HG02981 (cell line): ENCODE measurements around the gene CADM3.
A peak's percentile ranks its signal among the peaks of the same experiment; 100 is the strongest.

ENCODE experiments used
- ATAC-seq: cut with Tn5 transposase; IDR thresholded peaks from one replicate; pipeline ENCODE4 v1.9.1; 2021; ENCODE audit warnings: mild to moderate bottlenecking, moderate library complexity; ENCODE audit not compliant: unreplicated experiment

CADM3 gene

DNA sequence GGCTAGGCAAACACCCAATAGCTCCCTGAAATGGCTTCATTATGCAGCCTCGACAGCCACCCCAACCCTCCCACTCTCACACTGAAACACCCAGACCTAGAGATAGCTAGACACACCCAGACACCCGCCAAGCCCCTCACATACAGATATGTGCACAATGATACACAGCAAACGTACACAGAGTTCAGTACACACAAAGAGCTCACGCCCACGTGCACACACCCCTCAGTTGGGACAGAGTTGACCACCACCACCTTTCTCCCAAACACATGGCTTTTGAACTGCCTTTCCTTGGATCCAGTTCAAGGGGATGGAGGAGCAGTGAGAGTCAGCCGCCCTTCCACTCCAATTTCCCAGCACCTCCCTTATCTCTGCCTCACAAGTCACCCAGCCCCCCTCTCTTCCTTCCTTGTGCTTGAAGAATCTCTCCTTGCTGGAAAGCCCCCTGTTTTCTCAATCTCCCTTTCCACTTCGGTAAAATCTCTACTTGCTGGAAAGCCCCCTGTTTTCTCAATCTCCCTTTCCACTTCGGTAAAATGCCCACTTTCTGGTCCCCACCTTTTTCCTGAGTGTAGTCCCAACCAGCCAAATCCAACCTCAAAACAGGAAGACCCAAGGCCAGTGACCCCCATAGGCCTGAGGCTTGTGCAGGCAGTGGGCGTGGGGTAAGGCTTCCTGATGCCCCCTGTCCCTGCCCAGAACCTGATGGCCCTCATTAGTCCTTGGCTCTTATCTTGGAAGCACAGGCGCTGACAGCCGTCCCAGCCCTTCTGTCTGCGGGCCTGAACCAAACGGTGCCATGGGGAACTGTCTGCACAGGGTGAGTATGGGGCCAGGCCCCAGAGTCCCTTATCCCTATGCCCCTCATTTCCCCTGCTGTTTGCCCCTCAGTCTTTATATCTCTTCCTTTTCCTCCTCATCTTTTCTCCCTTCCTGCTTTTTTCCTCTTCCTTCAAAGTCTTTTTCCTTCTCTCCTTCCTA, 33.0 kb downstream of the CADM3 start, which contains the start of gene ACKR1:
TSS of gene ACKR1 (plus strand) at position 715 of the 981 bp plus-strand sequence. CDS start at position 800, 85 bp downstream.
- ATAC-seq, result no peak

DNA sequence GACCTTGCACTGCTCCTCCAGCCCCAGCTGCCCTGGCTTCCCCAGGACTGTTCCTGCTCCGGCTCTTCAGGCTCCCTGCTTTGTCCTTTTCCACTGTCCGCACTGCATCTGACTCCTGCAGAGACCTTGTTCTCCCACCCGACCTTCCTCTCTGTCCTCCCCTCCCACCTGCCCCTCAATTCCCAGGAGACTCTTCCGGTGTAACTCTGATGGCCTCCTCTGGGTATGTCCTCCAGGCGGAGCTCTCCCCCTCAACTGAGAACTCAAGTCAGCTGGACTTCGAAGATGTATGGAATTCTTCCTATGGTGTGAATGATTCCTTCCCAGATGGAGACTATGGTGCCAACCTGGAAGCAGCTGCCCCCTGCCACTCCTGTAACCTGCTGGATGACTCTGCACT, 33.8 kb downstream of the CADM3 start:
- no peak for ATAC-seq

DNA sequence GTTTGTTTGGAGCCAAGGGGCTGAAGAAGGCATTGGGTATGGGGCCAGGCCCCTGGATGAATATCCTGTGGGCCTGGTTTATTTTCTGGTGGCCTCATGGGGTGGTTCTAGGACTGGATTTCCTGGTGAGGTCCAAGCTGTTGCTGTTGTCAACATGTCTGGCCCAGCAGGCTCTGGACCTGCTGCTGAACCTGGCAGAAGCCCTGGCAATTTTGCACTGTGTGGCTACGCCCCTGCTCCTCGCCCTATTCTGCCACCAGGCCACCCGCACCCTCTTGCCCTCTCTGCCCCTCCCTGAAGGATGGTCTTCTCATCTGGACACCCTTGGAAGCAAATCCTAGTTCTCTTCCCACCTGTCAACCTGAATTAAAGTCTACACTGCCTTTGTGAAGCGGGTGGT, 34.7 kb downstream of the CADM3 start:
- ATAC-seq, result no peak

GRCh38 chr1:159207080-159207479, 35.7 kb downstream of the CADM3 start:
- no peak for ATAC-seq

DNA sequence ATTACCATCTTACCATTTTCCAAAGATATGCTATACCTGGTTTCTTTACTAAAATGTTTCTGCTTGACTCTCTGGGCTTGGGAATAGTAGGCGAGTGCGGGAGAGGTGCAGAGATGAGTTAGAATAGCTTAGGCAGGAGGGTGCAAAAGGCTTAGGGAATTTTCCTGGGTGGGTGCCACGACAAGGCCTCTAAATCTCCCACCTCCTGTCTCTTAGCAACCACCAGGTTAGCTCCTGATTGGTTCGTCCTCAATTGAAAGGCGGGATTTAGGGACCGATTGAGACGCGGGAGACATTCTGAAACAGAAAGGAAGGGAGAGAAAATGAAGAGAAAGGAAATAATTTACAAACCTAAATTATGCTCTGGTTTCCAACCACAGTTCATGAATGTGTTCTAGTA, 36.4 kb downstream of the CADM3 start:
- no peak for ATAC-seq

DNA sequence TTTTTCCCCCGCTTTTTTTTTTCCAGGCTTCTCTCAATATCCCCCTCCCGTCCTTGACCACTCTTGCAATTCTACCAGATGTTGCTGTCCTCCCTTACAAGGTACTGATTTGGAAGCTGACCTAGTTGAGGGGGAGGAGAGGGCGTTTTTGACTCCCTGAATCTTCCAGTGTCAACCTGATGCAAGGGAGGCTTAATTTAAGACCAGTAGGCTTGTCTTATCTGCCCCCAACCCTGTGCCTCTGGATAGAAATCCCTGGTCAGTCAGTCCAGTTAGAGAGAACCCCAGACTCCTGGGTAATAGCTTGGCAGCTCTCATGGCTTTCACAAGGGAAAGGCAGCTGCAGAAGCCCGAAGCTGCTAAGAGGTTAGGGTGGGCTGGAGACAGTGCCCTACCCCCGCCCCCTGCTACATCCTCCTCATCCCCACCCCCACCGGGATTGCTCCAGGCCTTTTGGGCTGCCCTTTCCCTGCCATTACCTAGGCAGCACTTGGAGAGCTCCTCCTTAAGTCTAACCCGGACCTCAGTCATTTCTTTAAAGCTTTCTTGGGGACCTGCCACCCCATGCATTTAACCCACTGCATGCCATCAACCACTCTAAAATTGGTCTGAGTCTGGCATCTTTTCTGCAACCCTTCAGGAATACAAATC, 36.9 kb downstream of the CADM3 start:
- no peak for ATAC-seq

DNA sequence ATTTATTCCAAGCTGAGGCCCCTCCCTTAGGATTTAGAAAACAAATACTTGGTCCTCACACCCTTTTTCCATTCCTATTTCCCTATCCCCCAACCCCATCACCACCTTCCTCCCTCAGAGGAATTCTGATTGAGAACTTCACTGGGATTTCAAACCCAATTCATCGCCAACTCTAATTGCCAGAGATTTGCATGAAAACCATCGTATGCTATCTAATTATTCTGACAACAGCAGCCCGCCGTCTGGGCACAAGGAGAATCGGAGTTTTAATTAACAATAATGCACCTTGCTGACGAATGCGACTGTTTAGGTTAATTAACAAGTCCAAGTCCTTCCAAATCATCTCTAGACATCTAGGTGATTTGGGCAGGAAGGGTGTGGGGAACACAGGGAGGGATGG, 37.6 kb downstream of the CADM3 start:
- no peak for ATAC-seq

DNA sequence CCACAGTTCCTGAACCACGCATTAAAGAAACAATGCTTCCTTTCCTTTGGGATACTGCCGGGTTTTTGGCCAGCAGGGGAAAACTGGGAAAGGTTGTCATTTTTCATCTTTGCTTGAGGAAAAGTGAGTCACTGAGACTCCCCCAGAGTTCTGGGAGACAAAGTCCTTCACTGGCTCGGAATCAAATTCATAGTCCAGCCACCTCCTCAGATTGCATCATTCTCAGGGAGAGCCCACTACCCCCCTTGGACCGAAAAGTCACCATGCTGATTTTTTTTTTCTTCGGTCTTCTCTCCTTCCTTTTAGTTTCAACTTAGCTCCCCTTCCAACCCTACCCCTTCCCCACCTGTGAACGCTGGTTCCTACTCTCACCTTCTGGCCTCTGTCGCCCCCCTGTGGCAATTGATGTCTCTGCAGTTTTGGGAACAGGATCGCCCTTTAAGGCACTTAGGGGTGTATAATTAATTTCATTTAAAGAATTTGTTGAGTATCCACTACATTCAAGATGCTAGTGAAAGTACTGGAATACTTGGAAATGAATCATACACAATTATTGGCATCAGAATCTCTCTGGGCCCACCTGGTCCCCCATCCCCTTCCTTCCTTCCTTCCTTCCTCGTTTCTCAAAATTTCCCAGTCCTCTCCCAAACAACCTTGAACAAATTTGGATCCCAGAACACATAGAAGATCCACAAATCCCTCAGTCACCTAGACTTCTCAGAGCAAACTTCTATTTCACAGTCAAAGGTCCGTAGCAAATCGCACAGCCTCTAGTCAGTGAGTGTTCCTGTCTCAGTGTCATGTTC, 40.1 kb downstream of the CADM3 start:
- no peak for ATAC-seq

DNA sequence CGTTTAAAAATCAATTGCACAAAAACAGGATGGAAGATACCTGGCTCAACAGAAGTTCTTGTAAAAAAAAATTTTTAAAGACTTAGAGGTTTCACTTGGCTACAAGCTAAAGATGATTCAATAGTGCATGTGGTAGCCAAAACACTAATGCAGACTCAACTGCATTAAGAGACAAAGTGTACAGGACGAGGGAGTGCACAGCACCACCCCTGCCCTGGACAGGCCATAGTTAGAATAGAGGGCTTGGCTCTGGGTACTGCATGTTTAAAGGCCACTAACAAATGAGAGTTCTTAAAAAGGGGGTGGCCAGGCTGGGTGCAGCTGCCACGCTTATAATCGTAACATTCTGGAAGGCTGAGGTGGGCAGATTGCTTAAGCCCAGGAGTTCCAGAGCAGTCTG, 41.2 kb downstream of the CADM3 start:
- no peak for ATAC-seq

DNA sequence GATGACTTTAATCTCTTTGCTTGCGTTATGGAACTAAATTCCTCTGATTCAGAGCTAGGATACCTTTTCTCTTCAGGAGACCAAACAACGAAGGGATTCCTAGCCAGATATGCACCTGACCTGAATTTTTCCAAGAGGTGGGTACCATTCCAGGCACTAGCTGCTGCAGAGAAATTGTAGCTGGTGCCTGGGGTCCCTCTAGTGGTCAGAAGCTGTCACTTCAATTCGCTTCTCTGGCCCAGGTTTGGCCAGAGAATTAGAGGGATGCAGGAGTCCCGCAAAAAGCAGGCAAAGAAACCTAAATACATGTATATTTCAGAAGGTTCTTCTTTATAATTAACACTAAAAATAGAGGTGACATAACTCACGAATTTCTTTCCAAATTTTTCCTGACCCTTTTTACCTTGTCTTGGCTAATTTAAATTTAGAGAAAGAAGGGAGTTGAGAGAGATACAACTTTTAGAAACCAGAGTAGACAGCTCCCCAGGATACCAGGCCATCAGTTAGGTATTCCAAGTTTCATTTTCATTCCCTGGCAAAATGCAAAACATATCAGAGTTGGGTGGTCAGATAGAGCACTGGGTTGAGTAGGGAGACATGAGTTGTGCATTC, 42.8 kb downstream of the CADM3 start:
- peak; percentile 71 for ATAC-seq

DNA sequence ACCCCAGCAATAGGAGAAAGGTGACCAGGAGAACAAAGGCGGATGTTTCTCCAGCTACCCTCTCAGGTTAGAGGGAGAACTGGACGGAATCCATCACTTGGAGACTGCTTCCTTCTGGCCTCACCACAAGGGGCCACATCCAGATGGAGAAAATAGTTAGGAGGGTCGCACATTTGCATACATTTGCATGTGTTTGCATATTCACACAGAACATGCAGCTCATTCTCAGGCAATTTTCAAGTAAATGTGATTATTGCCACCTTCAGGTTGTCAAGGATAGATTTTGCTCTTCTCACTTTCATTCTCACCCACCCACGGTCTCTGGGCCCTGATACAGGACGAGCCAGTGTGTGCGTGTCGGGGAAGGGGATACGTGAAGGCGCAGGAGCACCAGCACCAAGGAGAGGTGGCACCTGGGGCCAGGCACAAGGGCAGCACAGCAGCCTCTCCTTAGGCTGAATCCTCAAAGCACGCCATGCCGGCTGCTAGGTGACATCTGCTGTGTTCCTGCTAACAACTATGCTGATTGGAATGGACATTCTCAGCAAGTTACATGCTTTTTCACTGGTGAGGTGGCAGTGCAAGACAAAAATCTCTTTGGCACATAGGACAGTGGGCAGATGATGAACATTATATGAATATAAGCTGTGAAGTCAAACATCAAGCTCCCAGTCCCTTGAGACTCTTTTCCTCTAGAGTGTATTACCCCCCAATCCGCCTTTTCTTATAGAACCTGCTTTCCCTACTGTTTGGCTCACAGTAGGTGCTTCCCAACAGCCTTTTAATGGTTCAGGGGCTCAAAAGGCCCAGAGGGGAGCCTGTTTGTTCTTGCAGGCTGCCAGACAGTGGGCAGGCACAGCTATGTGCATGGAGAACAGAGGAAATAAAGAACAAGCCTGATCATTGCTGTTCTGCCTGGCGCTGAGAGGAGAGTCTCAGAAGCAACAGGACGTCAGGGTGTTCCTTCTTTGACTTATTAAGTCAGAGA, 47.5 kb downstream of the CADM3 start:
- ATAC-seq, result no peak

- no peak for ATAC-seq
These were observed 50.9 kb downstream of the CADM3 start for GRCh38 chr1:159222075-159222865.

- no peak for ATAC-seq
These were observed 51.6 kb downstream of the CADM3 start for GRCh38 chr1:159223004-159223403.

DNA sequence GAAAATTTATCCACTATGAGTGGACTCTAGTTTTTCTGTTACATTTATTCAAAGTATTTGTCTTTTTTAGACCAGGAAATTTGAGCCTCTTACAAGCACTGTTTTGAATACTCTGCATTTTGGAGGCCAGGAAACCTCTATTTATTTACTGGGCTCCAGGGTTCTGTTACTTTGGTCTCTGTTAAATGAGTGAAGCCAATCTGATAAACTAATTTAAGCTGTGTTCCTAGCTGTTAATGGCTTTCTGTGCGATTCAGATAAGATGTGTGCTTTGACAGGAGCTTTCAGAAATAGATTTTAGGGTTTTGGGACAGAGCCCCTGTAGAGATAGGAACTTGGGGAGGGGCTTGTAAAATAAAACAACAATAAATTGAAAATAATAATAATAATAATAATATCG, 57.1 kb downstream of the CADM3 start:
- ATAC-seq, result no peak

DNA sequence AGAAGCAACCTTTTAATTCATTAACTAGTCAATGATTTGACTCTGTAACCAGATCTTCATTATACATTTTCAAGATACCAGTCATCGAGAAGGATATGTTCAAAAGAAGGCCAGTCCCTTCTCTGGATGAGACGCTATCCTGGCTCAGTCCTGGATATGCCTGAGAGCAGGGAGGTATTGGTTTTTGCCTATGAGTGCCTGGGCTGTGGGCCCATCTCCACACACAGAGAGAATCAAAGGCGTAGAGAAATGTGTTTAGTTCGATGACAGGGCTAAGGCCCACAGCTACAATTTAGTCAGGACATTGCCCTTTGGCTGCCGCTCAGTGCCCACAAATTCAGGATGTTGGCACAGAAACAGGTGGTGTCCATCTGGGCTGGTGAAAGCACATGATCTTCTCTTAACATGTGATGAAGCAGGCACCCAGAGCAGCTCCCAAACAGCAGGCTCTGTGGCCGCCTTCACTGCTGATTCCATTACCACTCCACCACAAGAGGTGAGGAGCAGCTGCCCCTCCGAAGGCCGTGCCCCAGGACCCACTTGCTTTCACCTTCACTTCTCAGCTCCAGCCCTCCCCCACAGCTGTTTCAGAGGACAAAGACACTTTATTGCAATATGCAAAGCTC, 58.0 kb downstream of the CADM3 start:
- ATAC-seq, result no peak

DNA sequence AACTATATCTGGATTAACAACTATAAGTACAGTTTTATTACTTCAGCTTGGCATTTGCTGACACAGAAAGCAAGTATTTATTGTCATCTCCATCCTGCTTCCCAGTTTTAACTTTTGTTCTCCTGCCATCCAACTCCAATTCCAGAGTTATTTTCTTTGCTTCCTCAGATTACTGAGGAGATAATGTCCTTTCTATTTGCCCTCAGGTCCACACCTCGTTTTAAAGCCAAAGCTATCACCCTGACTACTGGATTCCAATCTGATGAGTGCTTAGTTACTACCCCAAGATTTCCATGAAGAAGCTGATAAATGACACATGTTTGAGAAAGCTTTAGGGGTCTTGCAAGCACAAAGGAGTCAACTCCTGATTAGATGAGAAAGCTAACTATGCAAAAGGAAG, 58.5 kb downstream of the CADM3 start:
- ATAC-seq, result no peak

DNA sequence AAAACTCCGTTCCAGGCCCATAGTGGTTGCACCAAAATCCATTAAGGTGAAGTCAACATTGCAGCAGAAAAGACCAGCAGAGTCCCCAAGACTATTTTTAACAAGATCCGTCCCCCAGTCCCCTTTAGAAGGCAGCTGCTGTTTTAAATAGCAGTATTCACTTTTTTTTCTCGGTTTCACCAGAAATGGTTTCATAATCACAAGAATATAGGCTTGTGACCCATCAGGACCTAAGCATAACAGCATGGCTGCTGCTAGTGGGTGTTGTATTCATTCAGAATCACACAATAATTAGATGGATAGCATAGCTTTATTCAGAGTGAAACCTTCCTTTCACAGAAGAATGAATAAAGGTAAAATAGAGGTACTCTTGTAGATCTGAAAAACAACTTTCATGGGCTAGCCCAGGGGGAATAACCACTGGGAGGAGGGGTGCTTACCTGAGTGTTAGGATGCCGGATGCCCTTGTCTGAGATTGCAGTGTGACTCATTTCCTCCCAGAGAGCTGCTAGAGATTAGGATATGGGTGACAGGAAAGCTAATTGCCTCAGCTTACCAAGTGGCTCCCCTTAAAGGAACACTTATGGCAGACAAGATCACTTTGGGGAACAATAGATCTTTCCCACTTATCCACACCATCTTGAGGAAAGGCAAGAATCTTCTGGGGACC, 68.3 kb downstream of the CADM3 start:
- ATAC-seq, result peak; percentile 75

DNA sequence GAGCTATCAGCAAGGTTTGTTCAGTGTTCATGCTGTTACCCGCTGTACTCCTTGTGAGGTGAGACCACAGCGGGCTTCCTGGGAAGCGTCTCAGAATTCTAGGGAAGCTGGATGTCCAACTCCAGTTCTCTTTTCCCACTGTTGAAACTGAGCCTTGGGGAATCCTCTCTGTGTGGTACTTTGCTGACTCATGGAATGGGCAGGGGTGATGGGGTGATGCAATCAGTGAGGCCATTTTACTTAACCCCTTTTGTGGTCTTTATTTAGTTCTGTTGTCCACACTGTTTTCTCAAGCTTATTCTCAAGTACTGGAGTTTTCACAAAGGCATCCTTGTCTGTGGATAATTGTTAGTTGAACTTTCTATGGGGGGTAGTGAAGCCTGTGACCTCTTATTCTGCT, 75.9 kb downstream of the CADM3 start:
- ATAC-seq, result no peak
